ENCODE measurements around the gene LIPF.
"Not testable (repeated sequence)": the region's sequence is repeated elsewhere in the genome, so short reads cannot be mapped to it uniquely, and the experiment has no call there.

Gene LIPF

GRCh38 chr10:88680958-88681357 lies 16.7 kb downstream of the LIPF start:
- no peak for DNase-seq

GRCh38 chr10:88682491-88682890 lies 18.2 kb downstream of the LIPF start:
- DNase-seq, result no peak

DNA sequence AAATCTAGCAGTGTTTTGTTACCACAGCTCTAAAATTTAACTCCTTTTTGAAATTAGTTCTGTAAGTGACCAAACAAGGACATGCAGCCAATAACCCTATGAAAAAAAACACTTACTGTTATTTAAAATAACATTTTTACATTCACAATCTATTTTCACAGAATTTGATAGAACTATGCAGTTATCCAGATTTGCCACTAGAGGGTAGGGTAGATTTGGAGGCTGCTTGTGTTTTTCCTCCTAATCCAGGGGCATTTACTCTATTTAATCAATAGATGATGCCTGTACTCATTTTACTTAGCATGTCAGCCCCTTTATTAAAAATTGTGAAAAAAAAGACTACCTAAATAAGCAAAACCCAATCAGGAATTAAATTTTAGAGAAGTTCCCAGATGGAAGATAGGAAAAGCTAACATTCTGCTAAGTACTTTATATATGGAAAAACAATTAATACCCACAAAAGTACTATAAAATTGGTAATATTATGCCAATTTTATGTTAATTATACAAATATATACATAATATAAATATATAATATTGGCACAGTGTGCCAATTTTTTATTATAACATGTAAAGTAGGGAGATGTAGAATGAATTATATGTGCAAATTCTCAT lies 23.7 kb downstream of the LIPF start:
- DNase-seq, result no peak

DNA sequence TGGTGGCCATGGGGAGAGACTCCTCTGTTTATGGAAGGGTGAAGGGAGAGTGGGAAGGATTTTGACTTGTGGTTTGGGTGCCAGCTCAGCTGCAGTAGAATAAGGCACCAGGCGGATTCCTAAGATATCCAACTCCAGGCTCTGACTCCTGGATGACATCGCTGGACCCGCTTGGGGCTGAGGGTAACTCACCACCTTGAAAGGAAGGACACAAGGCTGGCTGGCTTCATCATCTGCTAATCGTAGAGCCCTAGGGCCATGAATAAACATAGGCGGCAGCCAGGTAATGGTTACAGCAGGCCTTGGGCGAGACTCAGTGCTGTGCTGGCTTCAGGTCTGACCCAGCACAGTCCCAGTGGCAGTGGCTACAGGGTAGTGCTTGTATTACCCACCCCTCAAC lies 25.1 kb downstream of the LIPF start:
- no peak for DNase-seq

DNA sequence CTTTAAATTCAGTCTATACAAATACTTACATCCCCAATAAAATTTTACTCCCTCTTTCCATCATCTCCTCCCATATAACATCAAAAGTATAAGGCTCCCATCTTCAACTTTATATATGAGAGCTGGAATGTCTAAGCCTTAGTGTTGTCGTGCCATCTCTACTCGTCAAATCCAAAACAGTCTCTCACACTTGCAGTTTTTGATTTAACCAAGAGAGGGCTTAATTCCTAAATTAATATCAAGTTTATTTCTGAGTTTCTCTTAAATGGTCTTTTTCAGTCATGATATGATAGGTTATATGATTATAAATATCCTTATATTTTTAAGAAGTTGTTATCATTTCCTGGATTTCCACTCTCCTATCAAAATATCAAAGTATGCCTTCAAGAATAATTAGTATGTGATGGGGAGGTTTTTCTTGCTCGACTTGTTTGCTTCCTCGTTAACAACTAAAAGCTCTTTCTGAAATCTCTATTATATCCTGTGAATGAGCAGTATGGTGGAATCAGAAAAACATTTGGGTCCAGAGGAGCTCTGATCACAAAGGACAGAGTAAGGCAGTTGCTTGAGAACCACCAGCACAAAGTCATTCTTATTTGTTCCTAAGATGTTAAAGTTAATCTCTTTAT lies 29.3 kb downstream of the LIPF start:
- DNase-seq, result no peak

- DNase-seq, result no peak
These were observed 38.8 kb downstream of the LIPF start for GRCh38 chr10:88702848-88703597.

- no peak for DNase-seq
These were observed 41.7 kb downstream of the LIPF start, which contains the start of gene LIPK for GRCh38 chr10:88705958-88706357. Gene LIPK, plus strand, starts transcription at chr10:88706249. Its CDS starts 18,295 bp downstream, at chr10:88724544.

DNA sequence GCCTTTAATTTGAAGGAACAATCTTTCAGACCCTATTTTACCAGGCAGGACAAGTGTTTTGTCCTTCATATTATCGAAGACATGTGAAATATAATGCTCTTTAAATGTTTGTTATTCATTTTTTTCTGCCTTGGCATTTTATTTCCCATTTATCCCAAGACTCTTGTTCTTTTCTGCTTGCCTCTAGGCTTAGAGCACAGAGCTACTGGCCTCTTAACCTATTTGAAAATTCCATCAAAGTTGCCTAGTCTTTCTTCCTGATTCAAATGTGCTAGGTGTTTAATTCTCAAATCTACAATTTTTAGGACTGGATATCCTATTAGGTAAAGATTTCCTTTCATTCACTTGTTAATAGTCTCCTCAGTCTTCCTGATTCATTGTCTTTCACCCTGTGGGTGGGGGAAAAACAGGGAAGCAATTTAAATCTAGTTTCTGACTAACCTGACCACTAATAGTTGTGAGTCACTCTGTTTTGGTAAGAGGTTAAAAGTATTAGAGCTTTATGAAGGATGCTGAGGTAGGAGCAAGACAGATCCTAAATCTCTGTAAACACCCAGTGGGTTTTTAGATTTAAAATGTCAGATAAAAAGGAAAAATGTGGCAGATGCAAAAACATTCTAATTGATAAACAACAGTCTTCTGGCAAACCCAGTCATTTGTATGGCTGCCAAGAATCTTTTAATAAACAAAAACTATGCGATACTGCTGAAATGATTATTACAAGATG lies 43.4 kb downstream of the LIPF start:
- DNase-seq, result no peak

DNA sequence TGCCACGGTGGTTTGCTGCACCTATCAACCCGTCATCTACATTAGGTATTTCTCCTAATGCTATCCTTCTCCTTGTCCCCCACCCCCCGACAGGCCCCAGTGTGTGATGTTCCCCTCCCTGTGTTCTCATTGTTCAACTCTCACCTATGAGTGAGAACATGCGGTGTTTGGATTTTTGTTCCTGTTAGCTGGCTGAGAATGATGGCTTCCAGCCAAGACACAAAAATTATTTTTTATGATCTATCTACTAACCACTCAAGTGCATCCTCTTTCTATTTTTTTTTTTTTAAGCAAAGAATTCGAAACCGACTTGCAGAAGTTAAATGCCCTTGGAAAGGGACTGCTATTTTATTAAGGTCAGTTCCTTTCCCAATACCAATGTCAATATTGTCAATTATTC lies 45.1 kb downstream of the LIPF start:
- DNase-seq, result not testable (repeated sequence)

DNA sequence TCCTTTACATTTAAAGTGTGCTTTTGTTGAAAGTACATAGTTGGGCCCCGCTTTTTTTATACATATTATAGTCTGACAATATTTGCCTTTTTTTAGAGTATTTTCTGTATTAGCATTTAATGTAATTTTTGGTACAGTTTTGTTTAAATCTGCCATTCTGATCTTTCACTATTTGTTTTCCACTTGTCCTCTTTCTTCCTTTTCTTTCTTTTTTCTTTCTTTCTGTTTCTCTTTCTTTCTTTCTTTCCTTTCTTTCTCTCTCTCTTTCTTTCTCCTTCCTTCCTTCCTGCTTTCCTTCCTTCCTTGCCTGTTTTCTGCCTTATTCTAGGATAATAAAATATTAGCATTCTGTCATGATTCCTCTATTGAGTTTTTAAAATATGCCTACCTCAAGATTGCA lies 51.3 kb downstream of the LIPF start:
- no peak for DNase-seq

GRCh38 chr10:88721392-88721791 lies 57.1 kb downstream of the LIPF start:
- DNase-seq, result no peak

GRCh38 chr10:88725798-88726197 lies 61.6 kb downstream of the LIPF start:
- DNase-seq, result no peak

GRCh38 chr10:88728107-88728763 lies 64.0 kb downstream of the LIPF start:
- DNase-seq, result no peak
